HG03064 (cell line): Measurements from ENCODE around the gene ITSN2.

Experiments used
- ATAC-seq: cut with Tn5 transposase; IDR thresholded peaks from one replicate; pipeline ENCODE4 v1.9.1; 2021; ENCODE audit warnings: low read depth; ENCODE audit not compliant: unreplicated experiment

ITSN2 gene

DNA sequence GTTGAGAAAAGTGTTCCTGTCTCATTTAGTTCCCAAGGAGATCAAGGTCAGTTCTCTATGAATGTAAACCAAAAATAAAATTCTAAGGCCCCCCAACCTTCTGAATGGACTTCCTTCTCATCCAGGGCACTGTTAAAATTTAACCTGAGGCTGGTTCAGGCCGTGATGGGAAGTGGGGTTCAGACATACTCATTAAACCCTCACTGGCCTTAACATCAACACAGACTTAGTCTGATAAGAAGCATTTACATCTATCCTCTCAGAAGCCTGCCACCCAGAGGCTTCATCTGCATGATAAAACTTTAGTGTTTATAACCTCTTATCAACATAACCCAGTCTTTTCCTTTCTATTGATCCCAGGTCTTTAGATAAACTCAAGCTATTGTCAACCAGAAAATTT lies 22.4 kb downstream of the ITSN2 start:
- no peak for ATAC-seq

DNA sequence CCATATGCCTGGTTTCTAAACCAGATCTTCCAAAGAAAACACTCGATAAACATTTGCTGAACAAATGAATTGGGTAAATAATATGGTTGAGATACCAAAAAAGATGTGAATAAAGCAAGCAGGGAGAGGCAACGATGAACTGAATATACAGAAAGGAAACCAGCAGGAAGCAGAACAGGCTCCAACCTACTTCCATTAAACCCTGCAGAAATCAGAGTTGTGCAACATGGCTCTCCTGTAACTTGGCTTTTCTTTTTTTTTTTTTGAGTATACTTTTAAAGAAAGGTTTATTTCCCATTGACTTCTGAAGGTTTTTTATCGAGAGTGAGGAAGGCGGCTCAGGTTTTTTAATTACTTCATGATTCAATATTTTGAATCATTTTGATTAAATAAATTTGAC lies 23.5 kb downstream of the ITSN2 start:
- ATAC-seq, result no peak

DNA sequence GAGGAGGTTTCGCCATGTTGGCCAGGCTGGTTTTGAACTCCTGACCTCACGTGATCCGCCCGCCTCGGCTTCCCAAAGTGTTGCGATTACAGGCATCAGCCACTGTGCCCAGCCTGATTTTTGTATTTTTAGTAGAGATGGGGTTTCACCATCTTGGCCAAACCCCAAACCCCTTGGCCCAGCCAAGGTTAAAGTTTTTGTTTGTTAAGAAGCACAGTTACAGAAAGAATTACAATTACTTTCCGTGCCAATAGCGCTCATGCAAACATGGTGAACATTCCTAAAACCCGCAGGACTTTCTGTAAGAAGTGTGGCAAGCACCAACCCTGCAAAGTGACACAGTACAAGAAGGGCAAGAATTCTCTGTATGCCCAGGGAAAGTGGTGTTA lies 26.1 kb downstream of the ITSN2 start:
- no peak for ATAC-seq

DNA sequence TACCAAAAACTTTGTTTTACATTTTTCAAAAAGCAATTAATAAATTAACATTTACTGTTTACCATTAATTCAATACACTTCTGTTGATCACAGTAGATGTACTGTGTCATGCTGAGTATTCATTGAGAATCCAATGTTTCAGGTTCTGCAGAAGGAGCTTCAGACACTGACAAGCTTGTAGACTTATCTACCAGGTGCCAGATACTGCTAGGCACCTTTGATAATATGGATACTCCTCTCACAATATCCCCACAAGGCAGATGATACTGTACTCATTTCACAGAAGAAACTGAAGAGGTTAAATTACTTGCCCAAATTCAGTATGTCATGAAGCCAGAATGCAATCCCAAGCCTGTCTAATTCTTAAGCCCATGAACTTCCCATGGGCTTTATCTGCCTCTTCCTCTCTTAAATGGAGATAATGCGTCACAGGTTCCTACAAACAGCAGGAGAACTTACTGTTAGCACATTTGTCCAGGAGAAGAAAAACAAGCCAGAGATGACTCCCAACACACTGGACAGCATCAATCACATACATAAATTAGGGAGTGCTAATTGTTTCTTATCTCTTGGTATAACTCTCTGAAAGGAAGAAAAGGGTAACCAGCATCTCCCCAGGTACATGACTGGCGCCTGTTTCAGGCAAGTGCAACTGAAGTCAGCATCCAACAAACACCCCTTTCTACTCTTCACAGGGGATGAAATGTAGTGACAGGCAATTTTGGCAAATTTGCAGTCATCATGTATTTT lies 27.4 kb downstream of the ITSN2 start:
- ATAC-seq, result no peak

DNA sequence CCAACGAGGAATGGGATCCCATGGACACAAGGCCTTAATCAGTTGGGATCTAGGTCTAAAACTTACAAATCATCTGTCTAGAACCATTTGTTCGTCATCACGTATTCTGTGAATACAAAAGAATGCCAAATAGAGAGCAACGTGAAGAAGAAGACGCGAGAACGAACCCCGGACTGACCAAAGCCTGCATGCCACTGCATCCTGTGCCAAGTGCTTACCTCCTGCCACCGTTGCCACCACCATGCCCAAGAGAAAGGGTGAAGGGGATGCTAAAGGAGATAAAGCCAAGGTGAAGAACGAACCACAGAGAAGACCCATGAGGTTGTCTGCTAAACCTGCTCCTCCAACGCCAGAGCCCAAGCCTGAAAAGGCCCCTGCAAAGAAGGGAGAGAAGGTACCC lies 30.2 kb downstream of the ITSN2 start:
- ATAC-seq, result no peak

DNA sequence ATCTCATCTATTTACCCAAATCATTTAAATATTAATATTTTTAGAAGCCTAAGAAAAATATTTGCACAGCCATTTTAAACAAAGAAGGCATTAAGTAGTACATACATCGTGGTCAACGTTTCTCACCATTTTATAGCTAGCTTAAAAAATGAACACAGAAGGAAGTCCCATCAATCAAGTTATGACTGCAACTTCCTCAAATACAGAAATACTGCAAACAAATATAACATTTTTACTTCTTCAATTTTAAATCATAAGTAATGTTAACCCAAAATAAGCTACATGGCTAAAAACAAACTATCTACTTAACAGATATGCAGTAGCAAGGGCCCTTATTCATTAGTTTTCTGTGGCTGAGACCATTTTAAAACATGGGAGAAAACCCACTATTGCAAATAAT lies 30.6 kb downstream of the ITSN2 start:
- no peak for ATAC-seq

DNA sequence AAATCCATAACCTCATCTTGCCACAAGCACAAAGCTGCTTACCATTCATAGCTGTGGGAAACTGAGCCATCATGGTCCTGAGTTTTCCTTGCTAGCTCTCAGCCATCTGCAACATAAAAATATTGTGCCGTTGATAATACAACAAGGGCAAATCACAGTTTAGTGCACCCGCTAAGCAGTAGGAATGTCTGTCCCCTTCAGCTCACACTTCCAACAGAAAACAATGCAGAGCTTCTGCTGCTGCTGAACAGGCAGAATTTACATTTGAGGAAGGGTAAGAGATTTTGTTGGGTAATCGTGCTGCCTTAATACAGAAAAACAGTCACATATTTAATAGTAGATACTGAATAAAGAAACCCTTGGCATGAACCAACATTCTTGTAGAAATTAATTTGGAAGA lies 32.3 kb downstream of the ITSN2 start:
- ATAC-seq, result no peak

DNA sequence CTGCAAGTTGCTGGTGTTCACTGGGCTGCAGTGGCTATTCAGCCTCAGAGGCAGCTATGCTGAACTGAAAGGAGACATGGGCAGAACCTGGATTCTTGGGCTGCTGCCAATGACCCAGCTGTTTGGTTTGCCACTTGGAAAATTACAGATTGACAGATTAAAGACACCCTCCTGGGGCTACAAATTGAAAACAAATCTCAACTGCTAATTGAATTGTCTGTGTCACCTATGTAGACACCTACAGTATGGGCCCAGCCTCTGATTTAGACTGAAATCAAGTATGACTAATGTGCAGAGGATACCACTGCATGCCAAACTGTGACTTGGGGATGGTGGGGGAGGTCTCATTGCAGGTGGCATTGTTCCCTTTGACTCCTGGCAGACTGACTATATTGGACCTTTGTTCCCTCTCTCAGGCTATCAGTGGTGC lies 42.8 kb downstream of the ITSN2 start:
- no peak for ATAC-seq

DNA sequence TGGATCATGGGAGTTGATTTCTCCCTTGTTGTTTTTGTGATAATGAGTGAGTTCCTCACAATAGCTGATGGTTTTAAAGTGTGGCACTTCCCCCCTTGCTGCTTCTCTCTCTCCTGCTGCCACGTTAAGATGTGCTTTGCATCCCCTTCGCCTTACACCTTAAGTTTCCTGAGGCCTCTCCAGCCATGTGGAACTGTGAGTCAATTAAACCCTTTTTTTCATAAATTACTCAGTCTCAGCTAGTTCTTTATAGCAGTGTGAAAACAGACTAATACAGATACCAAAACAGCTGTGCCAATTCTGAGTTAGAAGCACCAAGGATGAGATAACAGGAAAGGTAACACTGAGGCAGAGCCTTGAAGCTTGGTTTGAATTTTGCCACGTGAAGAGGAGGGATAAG lies 44.7 kb downstream of the ITSN2 start:
- ATAC-seq, result peak; percentile 78

DNA sequence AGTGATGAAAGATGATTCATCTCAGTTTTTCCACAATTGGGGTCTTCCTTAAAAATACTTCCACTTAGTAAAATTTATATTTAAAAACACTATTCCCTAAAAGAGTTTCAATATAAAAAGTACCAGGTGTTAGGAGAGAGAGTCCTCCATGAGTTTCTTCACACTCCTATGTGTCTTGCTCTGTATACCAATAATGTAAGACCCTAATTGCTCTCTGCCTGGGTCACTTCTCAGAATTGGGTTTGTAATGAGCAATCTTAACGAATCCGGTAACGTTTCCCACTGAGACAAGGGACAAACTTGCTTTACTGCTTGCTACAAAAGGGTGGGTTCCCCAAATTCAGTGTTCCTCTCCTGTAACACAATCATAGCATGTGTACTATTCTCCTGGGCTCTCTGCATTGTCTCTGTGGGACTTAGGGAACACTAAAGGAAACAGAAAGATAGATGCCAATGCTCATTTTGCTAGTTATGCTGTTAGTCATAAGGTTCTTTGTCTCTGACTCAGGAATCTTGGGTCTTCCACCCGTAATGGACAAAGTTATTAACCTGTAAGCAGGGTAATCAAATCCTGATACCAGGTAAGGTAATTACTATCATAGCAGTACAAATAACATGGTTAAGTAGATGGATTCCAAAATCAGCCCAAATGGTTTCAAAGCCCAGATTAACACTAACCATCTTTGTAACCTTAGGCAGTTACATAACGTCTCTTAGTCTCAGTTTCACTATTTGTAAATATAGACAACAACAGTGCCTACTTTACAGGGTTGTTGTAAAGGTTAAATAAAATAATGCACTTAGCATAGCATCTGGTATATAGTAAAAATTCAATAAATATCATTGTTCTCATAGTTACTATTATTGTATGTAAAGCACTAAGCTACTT lies 46.3 kb downstream of the ITSN2 start:
- ATAC-seq, result no peak

DNA sequence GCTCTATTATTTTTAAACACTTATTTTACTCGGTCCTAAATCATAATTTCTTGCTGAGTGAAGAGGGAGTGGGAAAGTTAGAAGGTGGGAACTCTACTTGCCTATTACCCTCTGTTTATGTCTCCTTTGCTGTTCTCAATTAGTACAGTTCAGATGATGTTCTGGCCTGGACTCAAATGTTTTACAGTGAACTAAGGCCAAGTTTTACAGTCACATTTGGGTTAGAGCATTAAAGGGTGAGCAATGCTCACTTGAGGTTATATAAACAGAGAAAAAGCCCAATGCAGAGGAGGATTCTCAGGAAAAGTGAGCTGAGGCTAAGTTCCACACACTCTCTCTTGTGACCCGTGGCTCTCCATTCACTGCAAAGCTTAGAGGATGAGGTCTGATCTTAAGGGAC lies 52.4 kb downstream of the ITSN2 start:
- no peak for ATAC-seq

DNA sequence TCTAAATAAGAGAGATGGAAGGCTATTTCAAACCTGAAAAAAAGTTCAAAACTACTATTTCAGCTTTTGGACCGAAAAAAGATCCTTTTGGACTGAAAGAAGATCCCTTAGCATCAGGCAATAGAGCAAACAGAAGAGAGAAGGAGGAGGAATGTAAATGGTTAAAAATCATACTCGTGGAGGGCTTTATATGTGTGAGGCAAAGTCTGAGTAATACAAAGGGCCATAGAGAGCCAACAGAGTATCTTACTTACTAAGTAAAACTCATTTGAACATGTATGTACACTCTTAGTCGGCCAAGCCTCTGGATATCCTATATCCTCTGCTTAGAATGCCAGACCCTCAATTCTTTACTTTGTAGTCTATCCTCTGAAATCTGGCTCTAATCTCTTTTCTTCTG lies 55.7 kb downstream of the ITSN2 start:
- no peak for ATAC-seq

DNA sequence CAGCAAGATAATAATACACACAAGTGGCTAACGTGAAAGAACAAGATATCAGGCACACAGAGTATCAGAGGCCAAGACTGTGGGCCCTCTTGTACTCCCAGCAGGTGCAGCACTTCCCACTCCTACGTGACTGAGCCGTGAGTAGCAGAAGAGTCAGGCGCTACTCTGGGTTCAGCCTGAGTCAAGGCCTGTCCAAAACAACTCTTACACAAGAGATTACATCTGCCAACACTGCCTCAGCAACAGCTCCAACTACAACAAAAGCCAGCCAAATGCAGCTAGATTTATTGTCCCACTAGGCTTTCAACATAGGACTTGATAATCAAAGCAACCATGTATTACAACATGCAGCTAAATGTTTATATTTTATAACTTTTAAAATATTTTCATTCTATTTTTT lies 56.2 kb downstream of the ITSN2 start:
- no peak for ATAC-seq

DNA sequence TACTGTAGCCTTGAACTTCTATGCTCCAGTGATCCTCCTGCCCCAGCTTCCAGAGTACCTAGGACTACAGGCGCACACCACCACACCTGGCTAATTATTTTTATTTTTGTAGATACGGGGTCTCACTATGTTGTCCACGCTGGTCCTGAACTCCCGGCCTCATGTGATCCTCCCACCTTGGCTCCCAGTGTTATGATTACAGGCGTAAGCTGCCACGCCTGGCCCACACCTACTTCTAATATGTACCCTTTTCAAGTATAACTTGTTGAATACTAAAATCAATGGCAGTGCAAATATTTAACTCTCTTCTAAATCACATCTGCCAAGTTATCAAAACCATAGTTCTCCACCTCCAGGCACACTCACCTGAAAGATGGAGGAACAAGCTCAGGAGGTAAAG lies 58.7 kb downstream of the ITSN2 start:
- no peak for ATAC-seq

DNA sequence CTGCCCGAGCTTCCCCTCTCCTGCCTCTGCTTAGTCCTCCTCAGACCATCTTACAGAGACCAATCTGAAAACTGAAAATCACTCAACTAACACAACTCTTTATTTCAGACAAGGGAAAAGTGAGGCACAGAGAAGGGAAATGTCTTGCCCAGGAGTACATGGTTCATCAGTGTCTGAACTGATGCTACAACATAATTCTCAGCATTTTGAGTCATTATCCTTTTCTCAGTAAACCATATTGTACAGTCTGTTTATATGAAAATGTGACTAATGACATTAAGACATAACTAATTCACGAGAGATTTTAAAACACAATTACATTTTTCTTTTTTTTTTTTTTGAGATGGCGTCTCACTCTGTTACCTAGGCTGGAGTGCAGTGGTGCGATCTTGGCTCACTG lies 62.7 kb downstream of the ITSN2 start:
- ATAC-seq, result no peak

DNA sequence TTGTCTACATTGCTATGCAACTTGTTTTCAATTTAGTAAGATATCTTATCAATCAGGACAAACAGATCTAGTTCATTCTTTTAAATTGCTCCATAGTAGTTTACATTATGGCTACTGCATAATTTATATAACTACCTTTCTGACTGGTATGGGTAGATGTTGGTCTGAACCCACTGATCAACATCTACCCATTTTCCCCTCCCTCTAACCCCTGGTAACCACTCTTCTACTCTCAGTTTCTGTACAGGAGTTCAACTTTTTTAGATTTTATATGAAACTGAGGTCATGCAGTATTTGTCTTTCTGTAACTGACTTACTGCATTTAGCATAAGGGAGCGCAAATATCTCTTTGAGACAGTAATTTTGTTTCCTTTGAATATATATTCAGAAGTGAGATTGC lies 73.2 kb downstream of the ITSN2 start:
- ATAC-seq, result no peak

DNA sequence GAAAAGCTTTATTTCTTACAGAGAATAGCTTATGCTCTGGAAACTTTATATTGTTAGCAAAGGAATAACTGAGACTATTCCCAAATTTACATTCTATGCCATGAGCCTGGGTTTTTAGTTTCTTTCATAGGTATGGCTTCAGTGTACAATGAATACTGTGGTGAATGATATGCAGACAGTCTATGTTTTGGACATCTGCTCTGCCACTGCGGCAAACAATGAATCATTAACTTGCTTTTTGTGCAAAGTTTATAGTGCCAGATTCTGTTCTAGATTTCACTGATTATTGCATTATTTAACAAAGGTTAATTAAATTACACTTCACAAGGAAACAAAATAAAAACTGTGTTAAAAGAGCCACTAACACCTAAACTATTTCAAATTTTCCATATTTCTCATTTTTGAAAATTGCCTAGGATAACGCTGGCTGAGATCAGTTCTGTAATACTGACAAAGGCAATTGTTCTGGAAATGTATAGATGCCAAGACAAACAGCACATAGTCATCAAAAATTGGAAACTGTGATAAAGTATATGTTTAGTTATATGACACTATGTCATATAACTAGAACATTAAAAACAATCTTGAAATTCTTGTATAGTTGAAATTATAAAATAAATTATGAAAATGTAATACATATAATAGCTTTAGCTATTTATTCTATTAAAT lies 74.7 kb downstream of the ITSN2 start:
- ATAC-seq, result no peak

DNA sequence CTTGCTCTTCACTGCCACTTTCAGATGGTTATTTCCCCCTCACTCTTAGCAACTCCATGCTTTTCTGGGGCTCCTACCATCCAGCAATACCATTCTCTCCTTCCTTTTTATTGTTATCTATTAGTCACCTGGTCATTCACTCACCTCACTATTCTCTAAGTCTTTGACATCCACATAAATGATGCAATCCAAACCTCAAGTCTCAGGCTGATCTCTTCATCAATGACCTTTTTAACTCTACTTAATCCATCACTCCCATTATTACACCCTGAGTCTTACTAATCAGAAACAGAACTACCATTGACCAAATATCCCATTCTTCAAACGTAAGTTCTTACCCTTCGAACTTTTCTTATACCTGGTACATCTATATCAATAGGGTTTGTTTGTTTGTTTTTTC lies 79.7 kb downstream of the ITSN2 start:
- no peak for ATAC-seq

DNA sequence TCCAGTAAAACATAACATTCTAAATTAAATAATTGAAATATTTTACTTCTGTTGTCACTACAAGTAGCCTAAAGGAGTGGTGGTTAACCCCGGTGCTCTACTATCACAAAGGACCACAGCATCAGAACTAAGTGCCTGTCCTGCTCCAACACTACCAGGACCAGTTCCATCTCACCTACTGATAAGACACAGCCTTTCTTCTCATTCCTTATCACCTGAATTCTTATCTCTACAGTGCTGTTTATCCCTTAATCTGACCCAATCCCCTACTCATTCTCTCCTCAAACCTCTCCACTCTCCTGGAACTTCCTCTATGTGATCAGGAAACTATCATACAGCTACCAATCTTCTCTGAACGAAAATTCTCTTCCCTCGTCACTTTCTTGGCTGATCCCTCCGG lies 80.2 kb downstream of the ITSN2 start:
- ATAC-seq, result no peak

DNA sequence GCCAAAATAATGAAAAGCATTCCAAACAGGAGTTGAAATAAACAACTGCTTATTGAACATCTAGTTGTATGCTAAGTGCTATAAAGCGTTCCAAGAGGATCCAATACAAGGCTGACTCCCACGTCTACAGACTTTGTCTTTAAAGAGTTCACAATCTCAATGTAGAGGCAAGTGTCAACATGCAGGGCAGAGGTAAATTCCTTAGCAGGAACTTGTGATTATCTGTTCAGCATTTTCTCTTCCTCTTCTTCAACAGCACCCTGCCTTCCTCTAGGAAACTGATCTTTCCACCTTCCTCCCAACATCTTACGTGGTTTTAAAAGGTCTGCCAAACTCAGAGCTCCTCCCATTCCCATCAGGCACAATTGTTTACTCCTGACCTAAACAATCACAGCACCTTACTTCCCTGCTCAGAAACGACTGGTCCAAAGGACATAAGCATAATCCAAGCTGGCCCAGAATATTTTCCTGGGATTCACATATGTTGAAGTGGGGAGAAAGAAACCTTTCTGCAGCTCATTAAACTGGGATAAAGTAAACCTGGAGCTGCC lies 83.9 kb downstream of the ITSN2 start:
- ATAC-seq, result no peak

DNA sequence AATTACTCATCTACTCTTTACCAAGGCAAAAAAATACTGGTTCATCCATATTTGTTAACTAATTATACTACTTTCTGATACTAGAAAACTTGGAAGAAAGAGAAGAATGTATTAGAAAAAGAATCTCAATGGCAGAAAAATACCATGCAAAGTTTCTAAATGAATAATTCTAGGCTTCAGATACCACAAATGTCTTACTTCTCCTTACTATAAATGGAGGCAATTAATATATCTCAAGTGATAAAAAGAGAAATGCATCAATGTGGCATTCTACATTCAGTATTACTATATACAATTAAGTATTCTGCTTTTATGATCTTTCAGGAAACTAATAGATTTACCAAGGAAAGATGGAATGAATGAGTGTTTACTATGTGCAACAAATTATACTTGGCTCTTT lies 85.5 kb downstream of the ITSN2 start:
- ATAC-seq, result no peak
